ENCODE results near the gene MXI1. TPM values are rescaled to one million over a fixed set of nuclear protein-coding genes. Genes with fewer than 3 reads are reported as not detected.
"Not testable (repeated sequence)": the region's sequence is repeated elsewhere in the genome, so short reads cannot be mapped to it uniquely, and the experiment has no call there.

The MXI1 gene
- total RNA-seq, 1 experiment from 2014 or later, result 2.6 TPM

GRCh38 chr10:110237894-110238480, 30.6 kb downstream of the MXI1 start:
- no peak for DNase-seq (ENCODE audit: low spot score)

- DNase-seq (ENCODE audit: low spot score), result no peak
These were observed 32.5 kb downstream of the MXI1 start for GRCh38 chr10:110239892-110240291.

GRCh38 chr10:110241407-110241806, 34.0 kb downstream of the MXI1 start:
- no peak for DNase-seq (ENCODE audit: low spot score)

- DNase-seq (ENCODE audit: low spot score), result no peak
These were observed 34.4 kb downstream of the MXI1 start for GRCh38 chr10:110241841-110242240.

GRCh38 chr10:110242511-110242910, 35.1 kb downstream of the MXI1 start:
- DNase-seq (ENCODE audit: low spot score), result no peak

- DNase-seq (ENCODE audit: low spot score), result no peak
These were observed 37.1 kb downstream of the MXI1 start for GRCh38 chr10:110244550-110244949.

- DNase-seq (ENCODE audit: low spot score), result not testable (repeated sequence)
These were observed 40.4 kb downstream of the MXI1 start for GRCh38 chr10:110247833-110248232.

GRCh38 chr10:110249489-110249888, 42.1 kb downstream of the MXI1 start:
- not testable (repeated sequence) for DNase-seq (ENCODE audit: low spot score)

- not testable (repeated sequence) for DNase-seq (ENCODE audit: low spot score)
These were observed 44.0 kb downstream of the MXI1 start for GRCh38 chr10:110251392-110251791.

- no peak for DNase-seq (ENCODE audit: low spot score)
These were observed 44.7 kb downstream of the MXI1 start for GRCh38 chr10:110252151-110252550.

- no peak for DNase-seq (ENCODE audit: low spot score)
These were observed 47.1 kb downstream of the MXI1 start for GRCh38 chr10:110254467-110254866.

GRCh38 chr10:110258542-110258941, 51.1 kb downstream of the MXI1 start:
- no peak for DNase-seq (ENCODE audit: low spot score)

GRCh38 chr10:110259317-110259716, 51.9 kb downstream of the MXI1 start:
- no peak for DNase-seq (ENCODE audit: low spot score)

GRCh38 chr10:110260746-110261477, 53.5 kb downstream of the MXI1 start:
- DNase-seq (ENCODE audit: low spot score), result no peak

GRCh38 chr10:110263164-110263563, 55.8 kb downstream of the MXI1 start:
- no peak for DNase-seq (ENCODE audit: low spot score)

- no peak for DNase-seq (ENCODE audit: low spot score)
These were observed 58.3 kb downstream of the MXI1 start for GRCh38 chr10:110265573-110266193.

GRCh38 chr10:110267276-110267675, 59.9 kb downstream of the MXI1 start:
- DNase-seq (ENCODE audit: low spot score), result no peak

GRCh38 chr10:110268442-110268841, 61.0 kb downstream of the MXI1 start:
- DNase-seq (ENCODE audit: low spot score), result no peak

GRCh38 chr10:110268971-110269370, 61.6 kb downstream of the MXI1 start:
- no peak for DNase-seq (ENCODE audit: low spot score)

- no peak for DNase-seq (ENCODE audit: low spot score)
These were observed 62.2 kb downstream of the MXI1 start for GRCh38 chr10:110269374-110270318.

GRCh38 chr10:110272995-110273394, 65.6 kb downstream of the MXI1 start:
- DNase-seq (ENCODE audit: low spot score), result not testable (repeated sequence)

- DNase-seq (ENCODE audit: low spot score), result peak; percentile 39
These were observed 66.1 kb downstream of the MXI1 start for GRCh38 chr10:110273474-110273873.

All from A172 (cell line).